PC-3 (cell line): Measurements from ENCODE around the gene IGSF9B. TPM values are rescaled to one million over a fixed set of nuclear protein-coding genes. Genes with fewer than 3 reads are reported as not detected.

Experiments
- ATAC-seq: fragments of 200-7000 bp; cut with Tn5 transposase; 2 replicates; pipeline ENCODE4 v1.9.1; 2020; ENCODE audit warnings: mild to moderate bottlenecking, moderate library complexity
- BruUV-seq: library from RNA; stranded (reverse); fragments of 400-500 nt; replicated peaks from 2 replicates; lab custom pipeline; 2021; lab: Mats Ljungman, UMichigan
- CTCF ChIA-PET: fragments of 300-600 bp; sonication (Branson Sonifier 250); formaldehyde crosslinking; loops from one replicate; lab custom pipeline; 2022; ENCODE audit warnings: antibody characterized with exemption; lab: Charles Lee
- POLR2A ChIA-PET: fragments of 300-600 bp; sonication (Branson Sonifier 250); formaldehyde crosslinking; loops from one replicate; lab custom pipeline; 2022; ENCODE audit warnings: antibody characterized with exemption; ENCODE audit not compliant: unreplicated experiment; lab: Charles Lee
- DNase-seq: peaks from one replicate; pipeline ENCODE4 v3.0.0-alpha.2; 2015
- H2AFZ ChIP-seq: fragments of 300-600 bp; sonication (generic); 2 replicates; pipeline ENCODE4 v1.6.0; 2016; ENCODE audit warnings: antibody characterized with exemption, low read length
- H3F3A ChIP-seq: fragments of 300-600 bp; sonication (generic); one replicate; pipeline ENCODE4 v1.6.0; 2017; ENCODE audit warnings: antibody characterized with exemption, low read length, control low read depth, mild to moderate bottlenecking; ENCODE audit not compliant: unreplicated experiment
- H3K27ac ChIP-seq: fragments of 300-600 bp; sonication (generic); 2 replicates; pipeline ENCODE4 v1.5.1; 2016; ENCODE audit warnings: mild to moderate bottlenecking, low read length
- H3K27me3 ChIP-seq: fragments of 300-600 bp; sonication (generic); 2 replicates; pipeline ENCODE4 v1.6.1; 2016; ENCODE audit warnings: low read length, mixed read lengths
- H3K36me3 ChIP-seq: fragments of 300-600 bp; sonication (generic); 2 replicates; pipeline ENCODE4 v1.6.1; 2016; ENCODE audit warnings: low read depth, mixed run types, low read length, mixed read lengths
- H3K4me1 ChIP-seq: fragments of 300-600 bp; sonication (generic); 2 replicates; pipeline ENCODE4 v1.5.1; 2016; ENCODE audit warnings: low read length; ENCODE audit not compliant: insufficient read depth
- H3K4me2 ChIP-seq: fragments of 300-600 bp; sonication (generic); 2 replicates; pipeline ENCODE4 v1.6.0; 2016; ENCODE audit warnings: low read length
- H3K4me3 ChIP-seq: fragments of 300-600 bp; sonication (generic); 2 replicates; pipeline ENCODE4 v1.5.1; 2016; ENCODE audit warnings: mild to moderate bottlenecking, low read length, mixed read lengths
- H3K79me2 ChIP-seq: fragments of 300-600 bp; sonication (generic); 2 replicates; pipeline ENCODE4 v1.6.1; 2017; ENCODE audit warnings: low read length, mixed read lengths
- H3K9ac ChIP-seq: fragments of 300-600 bp; sonication (generic); 2 replicates; pipeline ENCODE4 v1.6.0; 2016; ENCODE audit warnings: mild to moderate bottlenecking, low read length
- H3K9me2 ChIP-seq: fragments of 300-600 bp; sonication (generic); replicated peaks from 2 replicates; pipeline ENCODE4 v1.6.1; 2016; ENCODE audit warnings: mixed run types, low read length, mixed read lengths
- H3K9me3 ChIP-seq: fragments of 300-600 bp; sonication (generic); 2 replicates; pipeline ENCODE4 v1.6.1; 2016; ENCODE audit warnings: low read length, mixed read lengths
- H4K20me1 ChIP-seq: fragments of 300-600 bp; sonication (generic); 2 replicates; pipeline ENCODE4 v1.6.1; 2016; ENCODE audit warnings: low read length, mixed read lengths
- EZH2 ChIP-seq: fragments of 300-600 bp; sonication (generic); IDR thresholded peaks from one replicate; pipeline ENCODE4 v1.6.1; 2017; ENCODE audit warnings: antibody characterized with exemption, mild to moderate bottlenecking, low read length; ENCODE audit not compliant: unreplicated experiment
- EZH2phosphoT487 ChIP-seq: fragments of 300-600 bp; sonication (generic); IDR thresholded peaks from 2 replicates; pipeline ENCODE4 v1.6.1; 2018; ENCODE audit warnings: mild to moderate bottlenecking, antibody characterized with exemption, low read length, borderline replicate concordance
- intact Hi-C: fragments of 100-400 bp; cut with micrococcal nuclease; formaldehyde crosslinking; loops from 2 replicates; pipeline ENCODE4 v1.9.0; 2023
- total RNA-seq: library from RNA; depleted of rRNA; stranded (reverse); fragments of >200 nt; gene quantifications from 2 replicates; pipeline ENCODE4 v1.2.3, GENCODE V29; 2014
- TF ChIP-seq, protein P1 (sequence below): fragments of 300-600 bp; sonication (generic); conservative IDR thresholded peaks from 2 replicates; pipeline ENCODE4 v1.5.1; 2017; ENCODE audit warnings: antibody characterized with exemption, low read depth, mild to moderate bottlenecking, low read length

IGSF9B gene
- total RNA-seq, 1 experiment from 2014 or later = 0.58 TPM

DNA sequence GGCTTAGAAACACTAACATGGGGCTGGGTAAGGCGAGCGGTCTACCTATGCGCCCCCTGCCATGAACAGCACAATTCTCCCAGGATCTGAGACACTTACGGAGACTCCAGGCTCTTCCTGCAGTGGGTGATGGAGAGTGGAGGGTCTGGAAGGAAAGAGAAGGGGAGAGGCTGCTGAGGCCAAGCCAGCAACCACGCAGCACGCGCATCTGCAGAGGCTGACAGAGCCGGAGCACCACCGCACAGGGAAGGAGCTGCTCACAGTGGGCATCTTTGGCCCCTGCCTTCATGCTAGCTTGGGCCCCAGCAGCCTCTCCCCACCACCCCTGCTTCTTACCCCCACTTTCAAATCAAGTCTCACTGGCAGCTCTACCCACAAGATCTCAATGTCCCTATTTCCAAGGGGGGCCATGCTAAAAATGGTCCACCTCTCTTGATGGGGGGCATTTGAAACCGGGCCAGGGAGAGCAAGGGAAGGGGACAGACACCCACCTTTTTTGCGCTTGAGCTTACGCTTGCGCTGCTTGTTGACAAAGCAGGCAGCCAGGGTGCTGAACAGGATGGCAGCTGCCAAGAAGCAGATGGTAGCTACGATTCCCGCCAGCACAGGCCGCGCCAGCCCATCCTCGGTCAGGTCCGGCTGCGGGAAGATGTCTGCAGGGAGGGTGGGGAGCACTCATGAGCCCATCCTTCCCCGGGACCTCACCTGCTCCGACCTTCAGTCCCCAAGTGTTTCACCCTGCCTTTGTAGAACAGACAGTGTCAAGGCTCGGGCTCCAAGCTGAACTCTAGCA, 34.5 kb downstream of the IGSF9B start:
- no peak overlapping the region for H2AFZ ChIP-seq
- ATAC-seq (no peak), DNase-seq (no peak)
- no peaks in the 10 kb centered on the region for H3K4me1 ChIP-seq
- H3K36me3 ChIP-seq = no peaks in the 10 kb centered on the region
- H3F3A ChIP-seq = no peaks in the 10 kb centered on the region
- no peaks in the 10 kb centered on the region for H4K20me1 ChIP-seq
- H3K9me2 ChIP-seq = no peaks in the 10 kb centered on the region
- H3K4me2 ChIP-seq = no peak overlapping the region
- CTCF ChIA-PET = no interaction called here
- POLR2A ChIA-PET = interaction anchor here (0.7 kb wide), 1 partner anchor 102 kb away, joined by 6 read pairs; no protein-coding TSS in a partner anchor
- H3K4me3 ChIP-seq = no peak overlapping the region
- no peak for TF ChIP-seq EZH2
- no peak for TF ChIP-seq EZH2phosphoT487
- TF ChIP-seq, protein P1, sequence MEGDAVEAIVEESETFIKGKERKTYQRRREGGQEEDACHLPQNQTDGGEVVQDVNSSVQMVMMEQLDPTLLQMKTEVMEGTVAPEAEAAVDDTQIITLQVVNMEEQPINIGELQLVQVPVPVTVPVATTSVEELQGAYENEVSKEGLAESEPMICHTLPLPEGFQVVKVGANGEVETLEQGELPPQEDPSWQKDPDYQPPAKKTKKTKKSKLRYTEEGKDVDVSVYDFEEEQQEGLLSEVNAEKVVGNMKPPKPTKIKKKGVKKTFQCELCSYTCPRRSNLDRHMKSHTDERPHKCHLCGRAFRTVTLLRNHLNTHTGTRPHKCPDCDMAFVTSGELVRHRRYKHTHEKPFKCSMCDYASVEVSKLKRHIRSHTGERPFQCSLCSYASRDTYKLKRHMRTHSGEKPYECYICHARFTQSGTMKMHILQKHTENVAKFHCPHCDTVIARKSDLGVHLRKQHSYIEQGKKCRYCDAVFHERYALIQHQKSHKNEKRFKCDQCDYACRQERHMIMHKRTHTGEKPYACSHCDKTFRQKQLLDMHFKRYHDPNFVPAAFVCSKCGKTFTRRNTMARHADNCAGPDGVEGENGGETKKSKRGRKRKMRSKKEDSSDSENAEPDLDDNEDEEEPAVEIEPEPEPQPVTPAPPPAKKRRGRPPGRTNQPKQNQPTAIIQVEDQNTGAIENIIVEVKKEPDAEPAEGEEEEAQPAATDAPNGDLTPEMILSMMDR = no peak
- no TSS peak for BruUV-seq
- no peaks in the 10 kb centered on the region; the same call in 1 of the 2 replicates for H3K9me3 ChIP-seq
- H3K27ac ChIP-seq = no peak overlapping the region
- H3K9ac ChIP-seq = no peak overlapping the region
- H3K79me2 ChIP-seq = no peaks in the 10 kb centered on the region
- intact Hi-C loops = loop anchor here (10.0 kb wide), 1 partner anchor 123 kb away; no protein-coding TSS in a partner anchor
- H3K27me3 ChIP-seq = no peaks in the 10 kb centered on the region

- ChIA-PET CTCF (no interaction called here), POLR2A (no interaction called here)
- no peaks in the 10 kb centered on the region for H3K9me2 ChIP-seq
- H3K4me2 ChIP-seq = no peak overlapping the region
- DNase-seq = no peak
- BruUV-seq = no TSS peak
- ATAC-seq = no peak
- no peaks in the 10 kb centered on the region for H3F3A ChIP-seq
- no peaks in the 10 kb centered on the region; the same call in 1 of the 2 replicates for H3K9me3 ChIP-seq
- intact Hi-C loops = loop anchor here (10.0 kb wide), 1 partner anchor 123 kb away; no protein-coding TSS in a partner anchor
- no peak overlapping the region for H2AFZ ChIP-seq
- no peak overlapping the region for H3K9ac ChIP-seq
- no peaks in the 10 kb centered on the region for H4K20me1 ChIP-seq
- H3K27ac ChIP-seq = no peak overlapping the region
- H3K79me2 ChIP-seq = no peaks in the 10 kb centered on the region
- no peaks in the 10 kb centered on the region for H3K36me3 ChIP-seq
- H3K4me1 ChIP-seq = no peaks in the 10 kb centered on the region
- TF ChIP-seq, protein P1 = no peak
- TF ChIP-seq EZH2phosphoT487 (no peak), EZH2 (no peak)
- no peaks in the 10 kb centered on the region for H3K27me3 ChIP-seq
- H3K4me3 ChIP-seq = no peak overlapping the region
Observed at GRCh38 chr11:133921513-133921912, 35.3 kb downstream of the IGSF9B start.

GRCh38 chr11:133921026-133921425, 35.7 kb downstream of the IGSF9B start:
- Histone ChIP-seq H3K4me2 (no peak overlapping the region), H3K9ac (no peak overlapping the region), H3K27ac (no peak overlapping the region), H3K4me1 (no peaks in the 10 kb centered on the region), H3K79me2 (no peaks in the 10 kb centered on the region), H3K9me2 (no peaks in the 10 kb centered on the region), H3K27me3 (no peaks in the 10 kb centered on the region), H3F3A (no peaks in the 10 kb centered on the region), H2AFZ (no peak overlapping the region), H4K20me1 (no peaks in the 10 kb centered on the region), H3K4me3 (no peak overlapping the region), H3K9me3 (no peaks in the 10 kb centered on the region; the same call in 1 of the 2 replicates), H3K36me3 (no peaks in the 10 kb centered on the region)
- no TSS peak for BruUV-seq
- TF ChIP-seq EZH2phosphoT487 (no peak), EZH2 (no peak)
- TF ChIP-seq, protein P1 = no peak
- no peak for ATAC-seq
- DNase-seq = no peak
- CTCF ChIA-PET = no interaction called here
- intact Hi-C loops = loop anchor here (10.0 kb wide), 1 partner anchor 124 kb away; no protein-coding TSS in a partner anchor
- POLR2A ChIA-PET = no interaction called here
